ENCODE measurements around the gene YIPF3. TPM values are rescaled to one million over a fixed set of nuclear protein-coding genes. Genes with fewer than 3 reads are reported as not detected.

The YIPF3 gene
- total RNA-seq, 1 donor from 2014 or later = 138 TPM

DNA sequence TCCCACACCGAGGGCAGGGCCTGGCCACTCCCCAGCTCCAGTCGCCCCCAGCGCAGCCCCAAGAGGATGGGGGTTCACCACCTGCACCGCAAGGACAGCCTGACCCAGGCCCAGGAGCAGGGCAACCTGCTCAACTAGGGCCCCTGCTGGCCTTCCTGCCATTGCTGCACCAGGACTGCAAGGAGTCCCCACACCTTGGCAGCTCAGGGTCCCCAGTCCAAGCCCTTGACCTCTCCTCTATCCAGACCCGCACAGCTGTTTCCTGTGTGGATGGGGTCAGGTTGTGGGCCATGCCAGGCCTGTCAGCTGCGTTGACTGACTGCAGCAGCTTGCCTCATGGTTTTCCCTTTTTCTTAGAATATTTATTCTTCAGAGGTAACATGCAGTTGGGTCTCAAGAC is 11.0 kb downstream of the YIPF3 start:
- Mint-ChIP-seq H3K4me1 (ENCODE audit: unreplicated experiment) (peaks cover 3% of the 10 kb centered on the region), H3K4me3 (ENCODE audit: unreplicated experiment) (no peak overlapping the region), H3K36me3 (ENCODE audit: low read depth, unreplicated experiment) (peaks cover 47% of the 10 kb centered on the region), H3K27me3 (ENCODE audit: unreplicated experiment) (peaks cover 21% of the 10 kb centered on the region), H3K27ac (ENCODE audit: unreplicated experiment) (no peak overlapping the region), H3K9me3 (ENCODE audit: unreplicated experiment) (no peaks in the 10 kb centered on the region)
- DNase-seq (ENCODE audit: low spot score) = no peak
- TF ChIP-seq CTCF (IDR thresholded peaks at IDR 0.05; ENCODE audit: unreplicated experiment) = no peak

- no peaks in the 10 kb centered on the region for H3K9me3 Mint-ChIP-seq (ENCODE audit: unreplicated experiment)
- peaks cover 5% of the 10 kb centered on the region for H3K4me1 Mint-ChIP-seq (ENCODE audit: unreplicated experiment)
- peaks cover 53% of the 10 kb centered on the region for H3K36me3 Mint-ChIP-seq (ENCODE audit: low read depth, unreplicated experiment)
- no peak overlapping the region for H3K27ac Mint-ChIP-seq (ENCODE audit: unreplicated experiment)
- no peak for DNase-seq (ENCODE audit: low spot score)
- H3K27me3 Mint-ChIP-seq (ENCODE audit: unreplicated experiment) = peaks cover 22% of the 10 kb centered on the region
- TF ChIP-seq CTCF (IDR thresholded peaks at IDR 0.05; ENCODE audit: unreplicated experiment) = no peak
- no peak overlapping the region for H3K4me3 Mint-ChIP-seq (ENCODE audit: unreplicated experiment)
Measured at GRCh38 chr6:43504756-43505593, 11.8 kb downstream of the YIPF3 start.

DNA sequence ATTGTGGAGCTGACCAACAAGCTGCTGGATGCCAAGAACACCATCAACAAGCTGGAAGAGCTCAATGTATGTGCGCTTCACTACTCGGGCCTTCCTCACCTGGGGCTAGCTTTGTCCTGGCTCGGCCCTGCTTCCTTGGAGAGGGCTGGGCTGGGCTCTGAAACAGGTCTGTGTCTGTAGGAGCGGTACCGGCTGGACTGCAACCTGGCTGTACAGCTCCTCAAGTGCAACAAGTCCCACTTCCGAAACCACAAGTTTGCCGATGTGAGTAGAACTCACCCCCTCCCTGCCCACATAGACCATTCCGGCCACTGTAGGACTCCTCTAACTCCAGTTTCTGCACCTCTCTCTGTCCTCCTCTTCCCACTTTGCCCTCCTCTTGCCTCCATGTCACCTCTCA is 13.3 kb downstream of the YIPF3 start:
- DNase-seq (ENCODE audit: low spot score) = no peak
- H3K27me3 Mint-ChIP-seq (ENCODE audit: unreplicated experiment) = peaks cover 17% of the 10 kb centered on the region
- peak overlapping the region; percentile 76 for H3K4me3 Mint-ChIP-seq (ENCODE audit: unreplicated experiment)
- no peak for TF ChIP-seq CTCF (IDR thresholded peaks at IDR 0.05; ENCODE audit: unreplicated experiment)
- H3K9me3 Mint-ChIP-seq (ENCODE audit: unreplicated experiment) = no peaks in the 10 kb centered on the region
- H3K36me3 Mint-ChIP-seq (ENCODE audit: low read depth, unreplicated experiment) = peaks cover 48% of the 10 kb centered on the region
- H3K27ac Mint-ChIP-seq (ENCODE audit: unreplicated experiment) = no peak overlapping the region
- H3K4me1 Mint-ChIP-seq (ENCODE audit: unreplicated experiment) = peaks cover 15% of the 10 kb centered on the region

GRCh38 chr6:43502666-43503065 is 14.1 kb downstream of the YIPF3 start:
- no peak for DNase-seq (ENCODE audit: low spot score)
- no peaks in the 10 kb centered on the region for H3K9me3 Mint-ChIP-seq (ENCODE audit: unreplicated experiment)
- no peak for TF ChIP-seq CTCF (IDR thresholded peaks at IDR 0.05; ENCODE audit: unreplicated experiment)
- H3K27me3 Mint-ChIP-seq (ENCODE audit: unreplicated experiment) = peaks cover 16% of the 10 kb centered on the region
- no peak overlapping the region for H3K4me3 Mint-ChIP-seq (ENCODE audit: unreplicated experiment)
- peaks cover 48% of the 10 kb centered on the region for H3K36me3 Mint-ChIP-seq (ENCODE audit: low read depth, unreplicated experiment)
- H3K27ac Mint-ChIP-seq (ENCODE audit: unreplicated experiment) = no peak overlapping the region
- H3K4me1 Mint-ChIP-seq (ENCODE audit: unreplicated experiment) = peaks cover 15% of the 10 kb centered on the region

GRCh38 chr6:43500921-43501320 is 15.8 kb downstream of the YIPF3 start:
- TF ChIP-seq CTCF (IDR thresholded peaks at IDR 0.05; ENCODE audit: unreplicated experiment) = no peak
- Mint-ChIP-seq H3K27me3 (ENCODE audit: unreplicated experiment) (peaks cover 12% of the 10 kb centered on the region), H3K27ac (ENCODE audit: unreplicated experiment) (no peak overlapping the region), H3K4me3 (ENCODE audit: unreplicated experiment) (peak overlapping the region; percentile 57), H3K36me3 (ENCODE audit: low read depth, unreplicated experiment) (peaks cover 47% of the 10 kb centered on the region), H3K4me1 (ENCODE audit: unreplicated experiment) (peaks cover 18% of the 10 kb centered on the region), H3K9me3 (ENCODE audit: unreplicated experiment) (no peaks in the 10 kb centered on the region)
- DNase-seq (ENCODE audit: low spot score) = no peak

Data from endothelial cell (in vitro differentiated cells).